ENCODE results near the gene HNF4A. TPM values are rescaled to one million over a fixed set of nuclear protein-coding genes. Genes with fewer than 3 reads are reported as not detected.

The HNF4A gene
- total and polyA plus RNA-seq, 2 of the 13 experiments (the other 11 are each of a cell fraction or from before 2014, with no cell fraction given): 80.9 to 169 TPM

- 0 out of 2 replicates have a peak, but pooled peaks have one; percentile 64 for TF ChIP-seq ZNF703 (CRISPR knock-in tag; IDR thresholded peaks at IDR 0.05; ENCODE audit: borderline replicate concordance)
- TF ChIP-seq ZNF501 (CRISPR knock-in tag; IDR thresholded peaks at IDR 0.05): no peak
- no peak for TF ChIP-seq HOXA5 (CRISPR knock-in tag; IDR thresholded peaks at IDR 0.05)
- TF ChIP-seq FOXO4 (CRISPR knock-in tag; conservative IDR thresholded peaks at IDR 0.05): no peak
- TF ChIP-seq ZNF75D (CRISPR knock-in tag; IDR thresholded peaks at IDR 0.05; ENCODE audit: borderline replicate concordance): no peak
- TF ChIP-seq CHCHD3 (CRISPR knock-in tag; IDR thresholded peaks at IDR 0.05): no peak
- TF ChIP-seq BHLHE40 (IDR thresholded peaks at IDR 0.05; ENCODE audit: low read length): no peak
- no peak for TF ChIP-seq ZNF724P (CRISPR knock-in tag; IDR thresholded peaks at IDR 0.05; ENCODE audit: borderline replicate concordance)
- no peak for TF ChIP-seq CHD2 (IDR thresholded peaks at IDR 0.05; ENCODE audit: low read depth, low read length)
- TF ChIP-seq KAT2B (IDR thresholded peaks at IDR 0.05; ENCODE audit: borderline replicate concordance, low read depth, low read length): no peak
- TF ChIP-seq KAT8 (CRISPR knock-in tag; IDR thresholded peaks at IDR 0.05): no peak
- no peak for TF ChIP-seq CBX5 (CRISPR knock-in tag; IDR thresholded peaks at IDR 0.05; ENCODE audit: borderline replicate concordance)
- 0 out of 2 replicates have a peak, but pooled peaks have one; percentile 24 for TF ChIP-seq ARNT2 (CRISPR knock-in tag; IDR thresholded peaks at IDR 0.05; ENCODE audit: low read depth)
- no peak for TF ChIP-seq ZBTB14 (CRISPR knock-in tag; IDR thresholded peaks at IDR 0.05)
- no peak for TF ChIP-seq ZNF839 (CRISPR knock-in tag; IDR thresholded peaks at IDR 0.05; ENCODE audit: borderline replicate concordance)
- TF ChIP-seq NFIC (IDR thresholded peaks at IDR 0.05; ENCODE audit: low read length): no peak
- no peak for TF ChIP-seq RELA (CRISPR knock-in tag; IDR thresholded peaks at IDR 0.05)
- no peak for TF ChIP-seq PRDM4 (CRISPR knock-in tag; IDR thresholded peaks at IDR 0.05; ENCODE audit: borderline replicate concordance)
- no peak for TF ChIP-seq HOMEZ (CRISPR knock-in tag; IDR thresholded peaks at IDR 0.05; ENCODE audit: low read depth)
- no peak for TF ChIP-seq TCF7 (IDR thresholded peaks at IDR 0.05; ENCODE audit: low read depth)
- TF ChIP-seq ZNF546 (CRISPR knock-in tag; conservative IDR thresholded peaks at IDR 0.05): no peak
- TF ChIP-seq SKI (IDR thresholded peaks at IDR 0.05; ENCODE audit: partially characterized antibody): no peak
Measured at GRCh38 chr20:44429419-44430269, 74.1 kb downstream of the HNF4A start (continued).
